ENCODE data around the gene RNU6-1.

Gene RNU6-1

GRCh38 chr15:67832897-67833709 is 6.7 kb downstream of the RNU6-1 start:
- DNase-seq (ENCODE audit: low read depth) = no peak

GRCh38 chr15:67832031-67832551 is 7.8 kb downstream of the RNU6-1 start:
- no peak for DNase-seq (ENCODE audit: low read depth)

DNA sequence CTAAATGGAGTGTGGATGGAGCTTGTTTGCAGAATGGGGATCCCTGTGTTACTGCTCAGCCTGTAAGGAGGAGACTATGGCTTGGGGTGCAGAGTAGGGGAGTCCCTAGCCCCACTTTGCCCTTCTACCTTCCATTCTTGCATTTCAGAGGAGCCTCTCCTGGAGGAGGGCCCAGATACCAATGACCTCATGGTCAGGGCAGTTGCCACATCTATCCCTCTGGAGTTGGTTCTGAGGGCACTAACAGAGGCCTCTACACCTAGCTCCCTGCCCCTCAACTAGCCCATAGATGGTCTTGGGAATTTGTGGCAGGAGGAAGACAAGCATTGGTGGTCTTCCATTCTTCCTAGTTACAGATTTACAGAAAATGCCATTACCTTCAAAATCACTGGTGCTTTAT is 8.5 kb downstream of the RNU6-1 start:
- DNase-seq (ENCODE audit: low read depth) = no peak

DNA sequence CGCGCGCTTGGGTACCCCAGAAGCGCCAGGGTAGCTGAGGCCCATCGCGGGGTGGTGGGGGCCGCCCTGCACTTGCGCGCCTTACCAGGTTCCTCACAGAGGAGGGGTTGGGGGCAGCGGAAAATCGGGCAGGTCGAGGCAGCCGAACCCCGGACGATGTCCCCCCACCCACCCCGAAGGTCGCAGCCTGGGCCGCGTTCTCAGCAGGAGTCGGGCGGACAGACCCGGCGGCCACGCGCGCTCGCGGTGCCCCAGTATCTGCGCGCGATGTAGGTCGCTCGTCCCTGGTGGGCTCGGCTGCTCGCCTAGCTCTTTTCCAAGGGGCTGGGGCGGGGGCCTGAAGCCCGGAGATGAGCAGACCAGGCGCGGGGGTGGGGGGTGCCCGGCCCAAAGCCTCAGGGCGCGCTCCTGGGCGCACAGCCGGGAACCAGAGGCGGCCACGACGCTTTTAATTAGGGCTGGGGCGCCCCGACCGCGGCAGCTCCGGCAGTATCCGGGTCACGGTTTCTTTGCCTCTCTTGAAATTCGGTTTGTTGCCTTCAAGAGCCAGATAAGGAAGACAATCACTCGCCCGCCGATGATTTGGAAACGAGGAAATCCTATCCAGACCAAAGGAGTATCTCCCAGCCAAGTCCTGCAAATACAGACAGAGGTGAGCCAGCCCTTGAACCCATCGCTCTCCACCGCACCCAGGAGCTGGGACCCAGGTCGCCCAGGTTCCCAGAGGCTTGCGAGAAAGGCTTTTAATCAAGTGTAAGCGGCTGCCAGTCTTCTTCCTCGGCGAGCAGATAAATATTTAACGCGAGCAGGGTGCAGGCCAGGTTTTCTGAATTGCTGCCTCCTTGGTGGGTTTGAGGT is 10.0 kb downstream of the RNU6-1 start:
- DNase-seq (ENCODE audit: low read depth) = no peak

DNA sequence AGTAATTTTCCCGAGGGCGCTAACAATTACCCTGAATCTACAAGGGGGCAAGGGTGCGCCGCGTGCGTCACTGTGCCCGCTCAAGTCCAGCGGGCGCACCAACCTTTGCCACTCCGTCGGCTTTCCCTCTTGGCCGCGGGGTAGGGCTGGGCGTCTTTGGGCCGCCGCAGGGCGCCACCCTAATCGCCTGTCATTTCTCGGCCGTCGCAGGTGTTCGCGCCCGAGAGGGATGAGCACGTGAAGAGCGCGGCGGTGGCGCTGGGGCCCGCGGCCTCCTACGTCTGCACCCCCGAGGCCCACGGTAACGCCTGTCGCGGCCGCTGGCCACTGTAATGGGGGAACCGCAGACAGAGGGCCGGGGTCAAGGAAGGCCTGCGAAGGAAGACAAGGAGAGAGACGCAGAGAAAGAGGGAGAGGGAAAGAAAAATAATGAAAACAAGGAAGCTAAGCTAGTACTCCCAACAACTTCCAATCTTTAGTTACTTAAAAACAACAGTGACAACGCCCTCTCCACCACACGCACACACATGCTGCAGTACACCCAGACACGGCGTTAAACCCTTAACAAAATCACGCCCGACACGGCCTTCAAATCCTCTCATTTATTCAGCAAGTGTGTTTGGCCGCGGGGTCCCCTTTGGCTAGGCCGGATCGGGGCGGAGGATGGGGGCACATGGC is 10.7 kb downstream of the RNU6-1 start:
- DNase-seq (ENCODE audit: low read depth) = no peak

DNA sequence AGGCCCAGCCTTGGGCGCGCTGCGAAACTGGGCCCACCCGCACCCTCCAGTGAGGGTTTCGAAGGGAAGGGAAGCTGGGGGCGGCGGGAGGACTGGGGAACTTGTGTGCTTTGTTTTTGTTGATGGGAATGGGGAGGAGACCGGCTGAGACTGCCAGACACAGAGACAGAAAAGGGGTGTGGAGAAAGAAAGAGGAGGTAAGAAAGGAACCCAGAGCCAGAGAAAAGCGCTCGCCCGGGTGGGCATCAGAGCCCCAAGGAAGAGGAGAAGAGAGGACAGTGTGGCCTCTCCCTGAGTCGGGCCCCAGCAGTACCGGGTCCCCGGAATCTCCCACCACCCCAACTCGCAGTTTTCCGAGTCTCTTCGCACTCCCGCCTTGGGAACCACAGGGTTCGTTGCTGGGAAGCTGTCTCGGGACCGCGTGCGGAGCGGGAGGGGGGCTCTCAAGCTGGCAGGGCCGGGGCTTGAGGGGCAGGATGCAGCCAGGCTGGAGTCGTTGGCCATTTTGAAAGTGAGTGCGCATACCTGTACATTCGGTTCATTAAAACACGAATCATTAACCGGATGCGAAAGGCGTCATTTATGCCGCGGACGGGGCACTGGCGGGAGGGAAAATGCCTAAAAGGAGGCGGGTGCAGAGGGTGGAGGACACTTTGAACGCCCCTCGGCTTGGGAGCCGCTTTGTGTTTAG is 11.4 kb downstream of the RNU6-1 start:
- no peak for DNase-seq (ENCODE audit: low read depth)

DNA sequence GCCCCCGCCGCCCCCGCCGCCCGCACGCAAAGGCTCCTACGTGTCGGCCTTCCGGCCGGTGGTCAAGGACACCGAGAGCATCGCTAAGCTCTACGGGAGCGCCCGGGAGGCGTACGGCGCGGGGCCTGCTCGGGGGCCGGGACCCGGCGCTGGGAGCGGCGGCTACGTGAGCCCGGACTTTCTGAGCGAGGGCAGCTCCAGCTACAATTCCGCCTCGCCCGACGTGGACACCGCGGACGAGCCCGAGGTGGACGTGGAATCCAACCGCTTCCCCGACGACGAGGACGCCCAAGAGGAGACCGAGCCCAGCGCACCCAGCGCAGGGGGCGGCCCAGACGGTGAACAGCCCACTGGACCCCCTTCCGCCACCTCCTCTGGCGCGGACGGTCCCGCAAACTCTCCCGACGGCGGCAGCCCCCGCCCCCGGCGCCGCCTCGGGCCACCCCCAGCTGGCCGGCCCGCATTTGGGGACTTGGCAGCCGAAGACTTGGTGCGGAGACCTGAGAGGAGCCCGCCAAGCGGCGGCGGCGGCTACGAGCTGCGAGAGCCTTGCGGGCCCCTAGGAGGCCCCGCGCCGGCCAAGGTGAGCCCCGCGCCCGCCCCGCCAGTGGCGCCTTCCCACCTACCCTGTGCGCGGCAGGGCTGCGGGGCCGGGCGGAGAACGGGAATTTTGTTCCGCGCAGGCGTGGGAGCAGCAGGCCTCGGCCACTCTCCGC is 12.1 kb downstream of the RNU6-1 start:
- DNase-seq (ENCODE audit: low read depth) = no peak

DNA sequence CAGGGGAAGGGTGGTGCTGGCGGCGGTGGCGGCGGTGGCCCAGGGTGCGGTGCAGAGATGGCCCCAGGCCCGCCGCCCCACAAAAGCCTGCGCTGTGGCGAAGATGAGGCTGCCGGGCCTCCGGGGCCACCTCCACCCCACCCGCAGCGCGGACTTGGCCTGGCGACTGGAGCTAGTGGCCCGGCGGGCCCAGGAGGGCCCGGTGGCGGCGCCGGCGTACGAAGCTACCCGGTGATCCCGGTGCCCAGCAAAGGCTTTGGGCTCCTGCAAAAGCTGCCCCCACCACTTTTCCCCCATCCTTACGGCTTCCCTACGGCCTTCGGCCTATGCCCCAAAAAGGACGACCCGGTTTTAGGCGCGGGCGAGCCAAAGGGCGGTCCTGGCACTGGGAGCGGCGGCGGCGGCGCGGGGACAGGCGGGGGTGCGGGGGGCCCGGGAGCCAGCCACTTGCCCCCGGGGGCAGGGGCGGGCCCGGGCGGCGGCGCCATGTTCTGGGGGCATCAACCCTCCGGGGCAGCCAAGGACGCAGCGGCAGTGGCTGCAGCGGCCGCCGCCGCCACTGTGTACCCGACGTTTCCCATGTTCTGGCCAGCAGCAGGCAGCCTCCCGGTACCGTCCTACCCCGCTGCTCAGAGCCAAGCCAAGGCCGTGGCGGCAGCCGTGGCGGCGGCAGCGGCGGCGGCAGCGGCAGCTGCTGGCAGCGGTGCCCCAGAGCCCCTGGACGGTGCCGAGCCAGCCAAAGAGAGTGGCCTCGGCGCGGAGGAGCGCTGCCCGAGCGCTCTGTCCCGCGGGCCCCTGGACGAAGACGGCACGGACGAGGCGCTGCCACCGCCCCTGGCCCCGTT is 12.9 kb downstream of the RNU6-1 start:
- DNase-seq (ENCODE audit: low read depth) = no peak

DNA sequence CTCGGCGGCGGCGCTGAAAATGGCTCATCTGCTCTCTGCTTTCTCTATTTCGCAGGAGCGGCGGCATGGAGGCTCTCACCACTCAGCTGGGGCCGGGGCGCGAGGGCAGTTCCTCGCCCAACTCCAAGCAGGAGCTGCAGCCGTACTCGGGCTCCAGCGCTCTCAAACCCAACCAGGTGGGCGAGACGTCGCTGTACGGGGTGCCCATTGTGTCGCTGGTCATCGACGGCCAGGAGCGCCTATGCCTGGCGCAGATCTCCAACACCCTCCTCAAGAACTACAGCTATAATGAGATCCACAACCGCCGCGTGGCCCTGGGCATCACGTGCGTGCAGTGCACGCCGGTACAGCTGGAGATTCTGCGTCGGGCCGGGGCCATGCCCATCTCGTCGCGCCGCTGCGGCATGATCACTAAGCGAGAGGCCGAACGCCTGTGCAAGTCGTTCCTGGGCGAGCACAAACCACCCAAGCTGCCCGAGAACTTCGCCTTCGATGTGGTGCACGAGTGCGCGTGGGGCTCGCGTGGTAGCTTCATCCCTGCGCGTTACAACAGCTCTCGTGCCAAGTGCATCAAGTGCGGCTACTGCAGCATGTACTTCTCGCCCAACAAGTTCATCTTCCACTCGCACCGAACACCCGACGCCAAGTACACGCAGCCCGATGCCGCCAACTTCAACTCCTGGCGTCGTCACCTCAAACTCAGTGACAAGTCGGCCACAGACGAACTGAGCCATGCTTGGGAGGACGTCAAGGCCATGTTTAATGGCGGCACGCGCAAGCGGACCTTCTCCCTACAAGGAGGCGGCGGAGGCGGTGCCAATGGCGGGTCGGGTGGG is 13.7 kb downstream of the RNU6-1 start:
- no peak for DNase-seq (ENCODE audit: low read depth)

DNA sequence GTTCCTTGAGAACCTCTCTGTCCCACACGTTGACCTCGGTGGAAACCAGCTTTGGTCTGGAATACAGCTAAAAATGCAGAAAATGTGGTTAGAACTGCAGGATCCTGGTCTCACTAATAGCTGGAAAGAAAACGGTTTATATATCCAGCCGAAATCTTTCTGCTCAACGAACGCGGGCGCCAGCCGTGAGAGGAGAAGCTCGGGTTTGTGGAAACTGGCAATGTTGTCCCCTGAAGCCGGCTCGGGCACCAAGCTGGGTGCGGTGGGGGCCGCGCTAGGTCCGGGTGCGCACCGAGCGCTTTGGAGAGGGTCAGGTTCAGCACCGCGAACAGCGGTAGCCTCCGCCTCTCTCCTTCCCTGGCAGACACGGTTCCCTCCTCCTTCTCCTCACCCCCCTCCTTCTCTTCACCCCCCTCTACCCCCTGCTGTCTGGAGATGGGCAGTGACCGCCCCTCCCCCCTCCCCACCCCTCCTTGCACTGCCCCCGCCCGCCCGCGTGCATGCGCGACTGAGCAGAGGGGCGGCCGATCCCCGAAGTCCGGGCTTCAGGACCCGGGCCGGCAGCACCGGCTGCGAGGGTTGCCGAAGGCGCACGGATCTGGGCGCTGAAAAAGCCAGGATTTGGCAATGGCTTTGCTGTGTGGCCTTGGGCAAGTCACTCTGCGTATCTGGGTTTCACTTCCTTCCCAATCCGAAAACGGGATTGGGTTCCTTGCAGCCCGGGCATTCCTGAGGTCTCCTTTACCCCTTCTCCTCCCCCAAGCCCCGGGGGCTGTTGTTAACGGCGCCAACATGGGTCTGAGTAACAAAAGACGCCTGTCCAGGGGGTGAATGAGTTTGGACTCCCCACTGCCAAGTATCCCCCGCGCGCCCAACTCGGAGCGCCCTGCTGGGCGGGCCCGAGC is 14.6 kb downstream of the RNU6-1 start, which contains the start of gene SKOR1:
Gene SKOR1, plus strand, starts transcription at position 534 of the 905 bp plus-strand sequence. Its CDS starts 94 bp downstream, at position 628.
- no peak for DNase-seq (ENCODE audit: low read depth)

- DNase-seq (ENCODE audit: low read depth) = no peak
These were observed 15.5 kb downstream of the RNU6-1 start for GRCh38 chr15:67824197-67824968.

- DNase-seq (ENCODE audit: low read depth) = no peak
These were observed 16.3 kb downstream of the RNU6-1 start for GRCh38 chr15:67823314-67824196.

DNA sequence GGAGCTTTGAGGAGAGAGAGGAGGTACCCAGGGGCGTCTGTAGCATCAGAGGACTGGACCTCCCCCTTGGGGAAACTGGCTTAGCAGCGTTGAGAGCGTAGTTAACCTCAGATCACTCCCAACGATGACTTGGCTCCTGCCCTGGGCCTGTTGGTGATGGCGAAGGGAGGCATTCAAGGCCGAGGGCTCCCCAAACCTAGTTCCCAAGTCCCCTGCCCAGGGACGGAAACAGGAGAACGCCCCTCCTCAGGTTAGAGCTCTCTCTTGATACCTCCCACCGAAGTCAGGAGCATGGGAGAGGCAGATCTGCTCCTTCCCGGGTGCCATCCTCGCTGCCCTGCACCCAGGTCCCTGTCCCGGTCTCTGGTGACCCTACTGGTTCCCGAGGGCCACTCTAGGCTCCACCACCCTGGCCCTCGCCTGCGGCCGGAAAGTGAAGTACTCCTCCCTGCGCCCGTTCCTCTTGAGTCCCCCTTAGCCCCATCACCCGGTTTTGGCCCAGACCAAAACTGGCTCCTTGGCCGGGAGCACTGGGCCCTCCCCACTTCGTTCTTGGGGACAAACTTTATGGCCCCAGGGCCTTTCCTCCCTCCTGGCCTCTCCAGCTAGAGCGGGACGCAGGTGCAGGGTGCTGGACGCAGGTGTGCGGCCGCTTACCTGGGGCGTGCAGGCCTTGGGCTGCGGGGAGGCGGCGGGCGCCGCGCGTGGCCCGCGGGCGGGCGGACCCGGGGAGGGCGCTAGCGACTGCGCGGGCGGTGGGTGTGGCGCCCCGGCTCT is 17.1 kb downstream of the RNU6-1 start:
- DNase-seq (ENCODE audit: low read depth) = no peak

DNA sequence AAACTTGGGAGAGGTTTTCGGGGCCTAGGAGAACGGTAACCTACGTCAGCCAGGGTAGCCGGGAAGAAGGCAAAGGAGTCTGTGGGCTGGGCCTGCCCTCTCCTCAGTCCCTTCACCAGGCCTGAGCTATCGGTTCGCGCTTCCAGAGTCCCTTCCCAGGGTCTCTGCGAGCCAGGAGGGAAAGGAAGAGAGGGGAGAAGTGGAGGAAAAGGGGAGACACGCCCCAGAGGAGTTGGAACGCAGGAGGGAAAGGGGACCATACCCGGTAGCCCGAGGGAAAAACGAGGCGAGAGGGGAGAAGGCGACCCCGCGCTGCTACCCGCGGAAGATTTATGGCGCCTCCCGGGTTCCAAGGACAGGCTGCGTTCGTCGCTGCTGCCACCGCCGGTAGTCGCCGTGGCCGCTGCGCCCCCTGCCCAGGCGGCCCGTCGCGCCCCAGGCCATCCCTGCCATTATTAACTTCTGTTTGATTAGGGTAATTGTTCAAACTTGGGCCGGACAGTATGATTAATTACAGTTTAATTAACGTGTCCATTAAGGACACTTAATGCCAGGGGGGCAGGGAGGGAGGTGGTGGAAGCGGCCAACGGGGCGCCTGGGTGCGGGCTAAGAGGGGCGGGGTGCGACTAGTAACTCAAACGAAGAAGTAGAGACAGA is 17.9 kb downstream of the RNU6-1 start:
- DNase-seq (ENCODE audit: low read depth) = no peak

Measured in fibroblast of the conjunctiva (primary cell).